ENCODE data around the gene DOC2B.

- TF ChIP-seq CTCF (IDR thresholded peaks at IDR 0.05) (peak; percentile 32 to 67 (median 56)), POLR2A (IDR thresholded peaks at IDR 0.05) (no peak)
Measured at GRCh38 chr17:164303-165235, 16.9 kb downstream of the DOC2B start.

Data from heart left ventricle (tissue), 13 donors.